ENCODE results near the gene MYCT1. TPM values are rescaled to one million over a fixed set of nuclear protein-coding genes. Genes with fewer than 3 reads are reported as not detected.
"Not testable (repeated sequence)": the region's sequence is repeated elsewhere in the genome, so short reads cannot be mapped to it uniquely, and the experiment has no call there.

Gene MYCT1, protein sequence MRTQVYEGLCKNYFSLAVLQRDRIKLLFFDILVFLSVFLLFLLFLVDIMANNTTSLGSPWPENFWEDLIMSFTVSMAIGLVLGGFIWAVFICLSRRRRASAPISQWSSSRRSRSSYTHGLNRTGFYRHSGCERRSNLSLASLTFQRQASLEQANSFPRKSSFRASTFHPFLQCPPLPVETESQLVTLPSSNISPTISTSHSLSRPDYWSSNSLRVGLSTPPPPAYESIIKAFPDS
- total RNA-seq: not detected

DNA sequence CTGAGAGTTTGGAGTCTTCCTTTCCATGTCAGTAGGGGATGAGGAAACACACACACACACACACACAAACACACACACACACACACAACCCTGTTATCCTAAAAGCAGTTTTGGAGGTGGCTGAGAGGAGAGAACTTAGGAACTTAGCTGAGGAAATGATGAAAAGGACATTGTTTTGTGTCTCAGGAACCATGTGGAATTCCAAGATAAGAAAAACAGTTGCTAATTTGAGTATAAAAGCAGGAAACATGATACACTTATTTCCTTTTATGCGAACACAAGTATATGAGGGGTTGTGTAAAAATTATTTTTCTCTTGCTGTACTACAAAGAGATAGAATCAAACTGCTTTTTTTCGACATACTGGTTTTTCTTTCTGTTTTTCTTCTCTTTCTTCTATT is at the start of gene MYCT1:
Gene MYCT1, plus strand, starts transcription at position 264 of the 400 bp plus-strand sequence. Its CDS starts 6 bp downstream, at position 270.
- no peak for DNase-seq

DNA sequence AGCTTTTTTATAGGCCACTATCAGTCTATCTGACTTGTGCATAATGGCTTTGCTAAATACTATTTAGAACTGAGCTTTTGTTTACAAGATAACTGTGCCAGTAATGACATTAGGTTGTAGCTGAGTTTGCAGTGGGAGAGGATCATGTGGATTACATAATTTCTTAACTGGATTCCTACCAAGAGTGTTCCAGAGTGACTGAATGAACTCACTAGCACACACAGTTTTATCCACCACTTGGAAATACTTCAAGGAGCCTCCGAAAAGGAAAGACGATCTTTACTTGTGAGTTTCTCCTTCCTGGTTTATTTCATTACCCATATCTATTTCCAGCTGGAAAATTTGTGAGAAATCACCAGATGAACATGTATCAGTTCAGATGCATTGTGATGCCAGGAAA is 49.6 kb upstream of the MYCT1 start:
- DNase-seq: no peak

DNA sequence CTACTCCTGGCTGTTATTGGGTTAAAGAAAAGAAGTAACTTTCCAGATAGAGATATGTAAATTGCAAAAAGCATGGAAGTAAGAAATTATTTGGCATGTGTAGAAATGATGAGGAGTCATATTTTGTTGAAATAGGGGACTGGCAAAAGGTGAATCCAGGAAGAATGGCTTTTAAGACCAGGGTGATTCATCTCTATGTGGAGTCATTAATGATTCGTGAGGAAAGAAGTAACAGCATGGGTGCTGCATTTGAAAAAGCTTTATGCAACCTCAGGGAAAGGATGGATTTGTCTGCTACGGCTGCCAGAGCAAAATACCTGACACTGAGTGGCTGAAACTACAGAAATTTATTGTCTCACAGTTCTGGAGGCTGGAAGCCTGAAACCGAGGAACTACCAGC is 45.7 kb upstream of the MYCT1 start:
- no peak for DNase-seq

DNA sequence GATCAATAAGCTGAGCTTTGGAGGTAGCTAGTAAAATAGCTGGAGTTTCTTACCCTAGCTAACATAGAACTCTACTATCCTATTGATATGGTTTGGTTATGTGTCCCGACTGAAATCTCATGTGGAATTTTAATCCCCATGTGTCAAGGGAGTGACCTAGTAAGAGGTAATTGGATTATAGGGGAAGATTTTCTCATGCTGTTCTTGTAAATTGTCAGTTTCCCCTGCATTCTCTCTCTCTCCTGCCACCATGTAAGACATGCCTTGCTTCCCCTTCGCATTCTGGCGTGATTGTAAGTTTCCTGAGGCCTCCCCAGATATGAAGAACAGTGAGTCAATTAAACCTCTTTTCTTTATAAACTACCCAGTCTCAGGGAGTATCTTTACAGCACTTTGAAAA is 35.9 kb upstream of the MYCT1 start:
- no peak for DNase-seq

DNA sequence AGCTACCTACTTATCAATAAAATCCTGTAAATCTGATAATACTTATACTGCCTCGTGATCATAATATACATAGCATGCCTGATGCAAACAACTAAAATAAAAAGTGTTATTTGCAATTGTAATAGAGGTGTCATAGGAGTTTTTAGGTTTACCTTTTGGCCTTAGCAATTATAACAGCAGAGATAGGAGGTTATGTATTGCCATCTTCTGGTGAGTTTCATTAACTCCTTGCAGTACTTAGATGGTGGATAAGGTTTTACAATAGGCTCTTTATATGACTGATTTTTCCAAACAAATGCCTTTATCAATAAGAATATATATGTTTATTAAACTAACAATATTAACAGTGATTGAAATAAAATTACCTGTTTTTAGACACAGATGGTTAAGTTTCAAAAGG is 27.8 kb upstream of the MYCT1 start:
- DNase-seq: no peak

DNA sequence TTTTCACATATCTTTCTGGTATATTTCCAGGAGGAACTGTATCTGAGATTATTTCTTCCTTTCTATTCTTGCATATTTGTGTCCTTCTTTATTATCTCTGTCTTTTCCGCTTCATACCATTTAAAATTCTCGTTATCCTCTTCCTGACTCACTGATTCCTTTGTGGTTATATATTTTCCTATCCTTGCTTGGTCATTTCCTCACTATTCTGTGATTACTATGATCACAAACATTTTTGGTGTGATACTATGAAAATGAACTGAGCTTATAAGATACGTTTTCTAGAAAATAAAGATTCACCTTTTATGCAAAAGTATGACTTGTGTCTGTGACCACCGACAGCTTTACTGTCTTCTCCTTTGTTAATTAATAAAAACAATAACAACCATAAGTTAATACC is 26.5 kb upstream of the MYCT1 start:
- DNase-seq: no peak

DNA sequence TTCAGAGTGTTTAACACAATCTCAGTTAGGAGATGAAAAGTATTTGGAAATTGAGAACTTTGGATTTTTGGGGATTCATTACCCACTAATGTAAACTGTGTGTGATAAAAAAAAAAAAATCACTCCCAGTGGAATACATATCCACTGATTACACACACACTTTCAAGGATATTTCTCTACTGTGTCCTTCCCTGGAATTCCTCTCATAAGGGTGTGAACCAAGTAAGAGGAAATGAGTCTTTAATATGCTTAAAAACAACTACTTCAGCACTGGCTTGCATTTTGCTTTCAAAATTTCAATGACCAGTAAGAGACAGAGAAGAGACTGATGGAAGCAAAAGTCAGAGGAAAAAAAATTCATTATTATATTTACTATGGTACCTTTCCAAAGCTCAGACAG is 24.5 kb upstream of the MYCT1 start:
- no peak for DNase-seq

DNA sequence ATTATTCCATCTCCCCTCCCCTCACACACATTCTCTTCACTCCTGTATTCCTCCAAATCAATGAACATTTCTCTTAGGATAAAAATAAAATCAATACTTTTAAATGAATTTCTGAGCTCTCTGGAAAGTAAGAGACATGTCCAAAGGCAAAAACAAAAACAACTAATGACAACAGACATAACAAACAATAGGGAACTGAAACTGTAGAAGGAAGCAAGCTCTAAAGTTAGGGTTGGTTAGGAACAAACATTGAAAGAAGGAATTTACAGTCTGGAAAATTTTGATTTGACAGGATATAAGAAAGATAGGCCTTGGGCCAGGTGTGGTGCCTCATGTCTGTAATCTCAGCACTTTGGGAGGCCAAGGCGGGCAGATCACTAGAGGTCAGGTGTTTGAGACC is 17.5 kb upstream of the MYCT1 start:
- DNase-seq: no peak

DNA sequence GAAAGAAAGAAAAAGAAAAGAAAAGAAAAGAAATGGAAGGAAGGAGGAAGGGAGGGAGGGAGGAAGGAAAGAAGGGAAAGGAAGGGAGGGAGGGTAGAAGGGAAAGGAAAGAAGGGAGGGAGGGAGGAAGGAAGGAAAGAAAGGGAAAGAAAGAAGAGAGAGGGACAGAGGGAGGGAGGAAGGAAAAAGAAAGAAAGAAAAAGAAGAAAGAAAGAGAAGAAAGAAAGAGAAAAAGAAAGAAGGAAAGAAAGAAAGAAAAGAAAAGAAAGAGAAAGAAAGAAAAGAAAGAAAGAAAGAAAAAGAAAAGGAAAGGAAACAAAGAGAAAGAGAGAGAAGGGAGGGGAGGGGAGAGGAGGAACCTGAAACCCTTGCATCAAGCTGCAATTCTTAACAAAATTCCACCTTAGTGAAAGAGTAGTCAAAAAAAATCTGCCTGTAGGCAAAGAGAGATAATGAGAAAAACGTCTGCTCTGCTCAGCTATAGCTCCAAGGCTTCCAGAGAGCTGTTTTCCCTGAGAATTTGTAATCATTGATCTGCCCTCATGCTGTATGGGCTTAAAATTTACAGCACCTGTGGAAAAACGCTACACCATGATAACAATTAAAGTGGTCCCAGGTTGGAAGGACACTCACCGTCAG is 16.7 kb upstream of the MYCT1 start:
- DNase-seq: no peak

DNA sequence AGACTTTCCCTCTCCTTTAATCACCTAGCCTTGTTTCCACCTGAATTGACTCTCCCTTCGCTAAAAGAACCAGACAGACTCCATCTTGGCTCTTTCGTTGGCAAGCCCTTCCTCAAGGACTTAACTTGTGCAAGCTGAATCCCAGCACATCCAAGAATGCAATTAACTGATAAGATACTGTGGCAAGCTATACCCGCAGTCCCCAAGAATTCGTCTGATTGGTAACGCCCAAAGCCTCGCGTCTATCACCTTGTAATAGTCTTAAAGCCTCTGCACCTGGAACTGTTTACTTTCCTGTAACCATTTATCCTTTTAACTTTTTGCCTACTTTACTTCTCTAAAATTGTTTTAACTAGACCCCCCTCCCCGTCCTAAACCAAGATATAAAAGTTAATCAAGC is 15.6 kb upstream of the MYCT1 start:
- no peak for DNase-seq

DNA sequence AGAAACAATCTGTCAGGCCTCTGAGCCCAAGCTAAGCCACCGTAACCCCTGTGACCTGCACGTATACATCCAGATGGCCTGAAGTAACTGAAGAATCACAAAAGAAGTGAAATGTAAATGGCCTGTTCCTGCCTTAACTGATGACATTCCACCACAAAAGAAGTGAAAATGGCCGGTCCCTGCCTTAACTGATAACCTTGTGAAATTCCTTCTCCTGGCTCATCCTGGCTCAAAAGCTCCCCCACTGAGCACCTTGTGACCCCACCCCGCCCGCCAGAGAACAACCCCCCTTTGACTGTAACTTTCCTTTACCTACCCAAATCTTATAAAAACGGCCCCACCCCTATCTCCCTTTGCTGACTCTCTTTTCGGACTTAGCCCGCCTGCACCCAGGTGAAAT is 14.8 kb upstream of the MYCT1 start:
- not testable (repeated sequence) for DNase-seq

DNA sequence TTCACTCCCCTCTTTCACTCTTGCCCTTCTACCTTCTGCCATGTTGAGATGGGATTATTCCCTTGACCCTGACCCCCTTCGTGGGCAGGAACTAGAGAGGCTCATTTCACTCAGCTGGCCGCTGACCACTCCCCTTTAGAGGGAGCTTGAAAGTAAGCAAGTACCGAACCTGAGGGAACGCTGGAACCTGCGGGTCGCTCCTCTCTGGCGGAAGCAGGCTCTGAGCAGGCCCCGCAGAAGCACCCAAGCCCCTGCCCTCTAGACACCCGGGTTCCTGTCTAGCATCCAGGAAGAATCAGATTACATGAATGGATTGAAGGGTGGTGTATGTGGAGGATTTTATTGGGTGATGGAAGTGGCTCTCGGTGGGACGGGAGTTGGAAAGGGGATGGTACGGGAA is 11.9 kb upstream of the MYCT1 start:
- no peak for DNase-seq

DNA sequence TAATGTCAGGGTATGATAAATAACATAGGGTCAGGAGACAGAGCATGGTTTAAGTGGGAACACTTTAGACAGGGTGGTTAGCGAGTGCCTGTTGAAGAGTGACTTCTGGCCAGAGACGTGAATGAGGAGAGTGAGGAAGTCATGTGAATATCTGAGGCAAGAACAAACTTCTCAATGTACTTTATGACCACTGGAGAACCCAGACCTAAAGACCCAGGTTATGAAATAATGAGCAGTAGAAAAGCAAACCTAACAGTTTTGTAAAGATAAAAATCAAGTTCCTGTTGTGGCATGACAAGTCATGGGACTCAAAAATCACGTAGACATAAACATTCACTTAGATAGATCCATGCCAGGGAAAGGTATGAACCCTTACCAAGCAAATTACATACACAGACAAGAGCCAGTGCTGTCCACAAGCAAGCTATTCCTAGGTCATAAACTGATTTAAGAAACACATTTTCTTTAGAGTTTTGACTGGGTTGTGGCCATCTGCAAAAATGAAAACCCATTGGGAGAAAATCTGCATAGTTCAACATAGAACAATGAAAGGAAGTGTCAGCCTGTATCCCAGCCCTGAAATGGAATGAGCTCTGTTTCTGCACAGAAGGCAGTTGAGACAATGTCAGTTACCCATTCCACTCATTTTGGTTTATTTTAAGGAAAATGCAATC is 2.2 kb upstream of the MYCT1 start:
- DNase-seq: no peak

DNA sequence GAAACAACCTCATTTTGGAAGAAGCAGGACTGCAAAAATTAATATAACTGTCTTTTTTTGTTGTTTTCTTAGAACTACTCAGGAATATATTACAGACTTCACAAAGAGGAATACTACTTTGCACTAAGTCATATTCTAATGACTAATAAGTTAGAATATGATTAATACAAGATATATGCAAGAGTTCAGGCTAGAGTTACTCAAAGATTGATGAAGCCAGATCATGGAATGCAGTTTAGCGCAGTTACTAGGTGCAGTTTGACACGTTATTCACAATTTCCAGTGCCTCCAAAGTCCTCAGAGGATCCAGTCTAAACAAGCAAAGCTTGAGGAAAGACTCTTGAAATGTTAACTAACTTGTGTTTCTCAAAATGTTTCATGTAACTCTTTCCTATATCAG is 1.2 kb upstream of the MYCT1 start:
- no peak for DNase-seq

DNA sequence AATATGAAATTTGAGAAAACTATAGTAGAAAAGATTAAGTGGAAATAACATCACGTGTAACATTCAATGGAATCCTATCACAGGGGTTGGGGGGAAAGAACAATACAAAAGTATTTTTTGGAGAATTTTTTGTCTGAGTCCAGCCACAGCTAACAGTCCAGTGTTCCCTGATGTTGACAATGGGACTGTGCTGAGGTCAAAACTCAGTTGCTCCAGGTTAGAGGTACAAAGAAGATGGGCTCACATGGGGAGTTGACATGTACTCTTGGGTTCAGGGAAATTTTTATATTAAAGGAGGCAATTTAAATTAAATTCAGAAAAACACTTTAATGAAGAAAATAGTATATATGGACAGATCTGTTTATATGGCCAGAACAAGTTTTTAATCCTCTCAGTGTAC is 995 bp downstream of the MYCT1 start:
- no peak for DNase-seq

DNA sequence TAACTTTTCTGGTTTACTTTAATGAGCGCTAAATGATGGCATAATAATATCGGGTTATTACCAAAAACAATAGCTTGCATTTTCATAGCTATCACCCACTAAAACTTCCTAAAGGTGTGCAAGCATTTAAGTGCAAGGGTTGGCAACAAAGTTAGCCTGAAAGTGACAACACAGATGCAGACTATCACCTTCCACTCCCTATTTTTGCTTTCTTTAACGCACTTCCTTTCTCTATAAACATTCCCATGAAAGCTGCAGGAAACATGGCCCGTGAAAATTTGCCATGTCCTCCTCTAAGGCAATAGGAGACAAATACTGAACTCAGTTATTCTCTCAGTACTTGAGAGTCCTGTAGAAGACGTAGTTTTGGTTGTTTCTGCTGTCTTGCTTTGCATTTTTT is 2.7 kb downstream of the MYCT1 start:
- no peak for DNase-seq

DNA sequence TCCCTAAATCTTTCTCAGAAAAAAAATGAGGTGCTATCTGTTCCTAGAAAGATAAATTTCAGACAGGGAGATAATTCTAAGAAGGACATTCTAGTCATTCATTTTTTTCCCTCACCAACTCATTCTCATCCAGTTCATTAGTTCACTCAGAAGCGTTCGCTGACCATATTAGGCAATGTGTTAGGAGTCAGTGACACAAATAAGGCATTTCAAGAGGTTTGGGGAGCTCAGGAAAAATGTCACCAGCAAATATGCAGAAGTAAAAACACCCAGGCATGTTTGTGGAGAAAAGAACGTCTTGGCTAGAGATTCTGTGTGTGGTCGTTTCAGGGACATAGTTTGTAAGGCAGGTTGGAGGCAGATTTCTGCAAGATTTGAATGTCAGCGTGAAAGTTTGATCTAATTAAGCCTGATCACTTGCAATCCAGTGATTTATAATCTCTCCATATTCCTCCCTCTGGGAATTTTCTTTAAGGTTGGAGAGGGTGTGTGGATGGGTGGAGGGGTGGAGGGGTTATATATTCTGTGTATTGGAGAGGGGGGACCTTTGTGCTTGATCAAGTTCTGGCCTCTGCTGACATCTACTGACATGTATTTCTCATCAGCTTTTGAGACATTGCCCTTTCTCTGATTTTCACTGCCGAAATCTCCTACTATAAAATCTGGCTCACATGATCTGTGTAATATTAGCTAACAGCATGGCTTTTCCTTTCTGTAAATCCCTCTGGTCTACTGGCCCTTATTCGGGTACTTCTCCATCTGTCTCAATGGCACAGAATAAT is 3.6 kb downstream of the MYCT1 start:
- DNase-seq: no peak

DNA sequence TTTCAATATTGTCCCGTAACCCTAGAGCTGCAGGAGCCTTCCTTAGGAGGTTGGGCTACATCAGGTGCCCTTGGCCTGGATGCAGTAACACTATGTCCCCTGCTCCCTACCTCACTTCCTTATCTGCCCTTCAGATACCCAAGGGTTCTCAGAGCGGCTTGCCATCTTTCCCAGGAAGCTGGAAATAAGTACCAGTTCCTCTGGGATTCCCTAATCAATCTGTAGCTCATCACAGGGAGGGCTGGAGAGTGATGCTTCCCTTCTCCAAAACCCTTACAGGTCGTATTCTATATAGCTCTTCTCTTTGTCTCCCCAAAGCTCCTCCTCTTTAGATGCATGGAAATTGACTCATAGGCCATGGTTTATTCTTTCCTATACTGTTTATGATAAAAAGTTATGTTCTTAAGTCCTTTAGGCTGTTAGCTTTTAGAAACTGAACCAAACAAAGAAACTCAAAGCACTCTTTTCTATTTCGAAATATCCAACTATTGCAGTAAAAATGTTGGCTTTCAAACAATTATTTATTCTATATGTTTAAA is 4.2 kb downstream of the MYCT1 start:
- DNase-seq: no peak

DNA sequence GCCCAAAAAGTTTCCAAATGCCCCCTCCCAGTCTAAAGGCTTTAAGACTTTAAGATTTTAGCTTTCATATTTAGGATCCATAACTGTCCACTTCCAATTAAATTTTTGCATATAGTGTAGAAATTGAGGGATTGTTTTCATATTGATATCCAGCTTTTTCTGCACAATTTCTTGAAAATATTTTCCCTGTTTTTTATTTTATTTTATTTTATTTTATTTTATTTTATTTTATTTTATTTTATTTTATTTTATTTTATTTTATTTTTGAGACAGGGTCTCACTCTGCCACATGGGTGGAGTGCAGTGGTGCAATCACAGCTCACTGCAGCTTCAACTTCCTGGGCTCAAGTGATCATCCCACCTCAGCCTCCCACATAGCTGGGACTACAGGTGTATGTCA is 6.1 kb downstream of the MYCT1 start:
- DNase-seq: not testable (repeated sequence)

DNA sequence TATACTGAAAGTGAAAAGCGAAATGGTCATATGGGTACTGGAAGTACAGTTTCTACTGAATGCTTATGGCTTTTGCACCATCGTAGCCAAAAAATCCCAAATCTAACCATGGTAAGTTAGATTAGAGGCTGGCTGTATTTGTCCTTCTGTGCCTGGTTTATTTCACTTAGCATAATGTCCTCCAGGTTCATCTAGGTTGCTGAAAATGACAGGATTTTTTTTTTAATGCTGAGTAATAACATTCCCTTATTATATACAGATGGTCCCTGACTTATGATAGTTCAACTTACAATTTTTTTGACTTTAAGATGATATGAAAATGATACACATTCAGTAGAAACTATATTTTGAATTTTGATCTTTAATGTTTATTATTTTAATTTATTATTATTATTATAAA is 7.6 kb downstream of the MYCT1 start:
- DNase-seq: no peak

DNA sequence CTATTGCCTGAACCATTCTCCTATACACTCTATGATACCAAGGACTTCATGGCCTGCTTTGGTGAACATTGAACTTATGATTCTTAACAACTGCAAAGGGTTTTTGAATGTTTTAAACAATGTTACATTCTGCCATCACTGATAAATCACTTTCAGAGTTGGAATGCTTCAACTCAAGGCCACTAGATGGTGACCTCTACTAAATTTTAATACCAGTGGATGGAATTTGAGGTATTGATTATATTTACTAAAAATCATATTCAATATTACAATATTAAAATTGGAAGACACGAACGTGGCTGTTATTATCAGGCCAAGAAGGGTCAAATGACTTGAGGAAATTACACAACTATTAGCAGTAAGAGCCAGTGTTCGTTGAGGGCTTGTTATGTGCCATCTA is 18.6 kb downstream of the MYCT1 start:
- no peak for DNase-seq

DNA sequence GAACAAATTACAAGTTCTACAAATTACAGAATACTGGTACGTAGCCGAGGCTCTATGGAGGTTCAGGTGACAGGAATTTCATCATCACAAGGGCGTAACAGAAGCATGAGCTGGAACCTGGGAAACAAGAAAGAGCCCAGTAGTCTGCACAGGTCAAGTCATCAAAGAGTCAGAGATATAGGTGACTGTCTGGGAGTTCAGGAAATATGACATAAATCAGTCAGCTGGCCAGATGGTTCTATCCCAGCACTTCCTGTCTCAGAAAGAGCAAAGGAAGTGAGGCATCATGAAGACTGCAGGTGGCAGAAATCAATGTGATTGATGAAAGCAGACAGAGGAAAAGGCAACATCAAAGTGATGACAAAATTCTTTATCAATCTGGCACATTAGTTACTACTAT is 23.3 kb downstream of the MYCT1 start:
- DNase-seq: no peak

DNA sequence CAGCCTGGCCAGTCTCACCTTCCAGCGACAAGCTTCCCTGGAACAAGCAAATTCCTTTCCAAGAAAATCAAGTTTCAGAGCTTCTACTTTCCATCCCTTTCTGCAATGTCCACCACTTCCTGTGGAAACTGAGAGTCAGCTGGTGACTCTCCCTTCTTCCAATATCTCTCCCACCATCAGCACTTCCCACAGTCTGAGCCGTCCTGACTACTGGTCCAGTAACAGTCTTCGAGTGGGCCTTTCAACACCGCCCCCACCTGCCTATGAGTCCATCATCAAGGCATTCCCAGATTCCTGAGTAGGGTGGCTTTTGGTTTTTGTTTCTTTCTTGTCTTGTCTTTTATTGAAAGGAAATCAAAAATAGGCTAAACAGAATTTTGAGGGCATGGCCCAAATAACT is 24.3 kb downstream of the MYCT1 start:
- DNase-seq: no peak

All from effector CD4-positive, alpha-beta T cell (primary cell).